Uterus (tissue), 4 donors: Measurements from ENCODE around the gene OPCML. TPM values are rescaled to one million over a fixed set of nuclear protein-coding genes. Genes with fewer than 3 reads are reported as not detected.

Experiments
- DNase-seq, 2 donors: peaks; one replicate each; pipeline ENCODE4 v3.0.0-alpha.2; 2019 to 2020
- H3K27ac ChIP-seq, 2 donors: fragments of 200-600 bp; sonication (generic); 1 replicate in 1 of 2; 2 replicates in 1 of 2; pipeline ENCODE4 v1.5.1; 2016 to 2018
- H3K27me3 ChIP-seq, 2 donors: fragments of 200-600 bp; sonication (generic); one replicate each; pipeline ENCODE4 v1.5.1; 2018 to 2019; ENCODE audit warnings: control low read depth in 1 of 2
- H3K36me3 ChIP-seq, 2 donors: fragments of 200-600 bp; sonication (generic); one replicate each; pipeline ENCODE4 v1.5.1; 2019; ENCODE audit warnings: control low read depth in 1 of 2
- H3K4me1 ChIP-seq, 2 donors: fragments of 200-600 bp; sonication (generic); one replicate each; pipeline ENCODE4 v1.5.1; 2018 to 2019; ENCODE audit warnings: control low read depth in 1 of 2
- H3K4me3 ChIP-seq, 2 donors: fragments of 200-600 bp; sonication (generic); 1 replicate in 1 of 2; 2 replicates in 1 of 2; pipeline ENCODE4 v1.5.1; 2018 to 2019; ENCODE audit warnings: mild to moderate bottlenecking in 1 of 2
- H3K9me3 ChIP-seq, 2 donors: fragments of 200-600 bp; sonication (generic); one replicate each; pipeline ENCODE4 v1.5.1; 2019; ENCODE audit warnings: control low read depth in 1 of 2
- CTCF ChIP-seq, 4 experiments: fragments of 200-600 bp in 2 of 4; fragments of 450-650 bp in 2 of 4; sonication (generic) in 2 of 4; IDR thresholded peaks; one replicate each; pipeline ENCODE4 v1.5.1; 2016 to 2019; ENCODE audit warnings: antibody characterized with exemption in 4 of 4, mild to moderate bottlenecking in 2 of 4, moderate library complexity in 1 of 4
- POLR2A ChIP-seq, 2 donors: fragments of 450-650 bp; IDR thresholded peaks; one replicate each; pipeline ENCODE4 v1.6.1; 2016; ENCODE audit warnings: antibody characterized with exemption in 2 of 2, mild to moderate bottlenecking in 1 of 2, moderate library complexity in 1 of 2
- intact Hi-C: fragments of 100-400 bp; cut with DNase I; formaldehyde crosslinking; loops from one replicate; pipeline ENCODE4 v1.15.1; 2023; ENCODE audit warnings: low total_unique reads
- total RNA-seq, 4 donors: library from RNA; depleted of rRNA in 3 of 4; stranded (reverse); fragments of >200 nt in 3 of 4; gene quantifications; one replicate each; pipeline versions ENCODE4 v1.1.0 to v1.2.4, GENCODE V29; 2014 to 2023
- donor health status: DM: yes; HTN: yes; CAD: no.

OPCML gene
- total RNA-seq, 4 donors from 2014 or later: under 0.01 to 3.9 (median 1.7) TPM

GRCh38 chr11:132865623-132866022 lies 666.7 kb downstream of the OPCML start:
- no peaks in the 10 kb centered on the region for H3K27me3 ChIP-seq
- H3K4me1 ChIP-seq: no peaks in the 10 kb centered on the region
- H3K36me3 ChIP-seq: no peaks in the 10 kb centered on the region
- DNase-seq: no peak
- intact Hi-C loops: no loop called here
- no peak overlapping the region for H3K27ac ChIP-seq
- no peak overlapping the region for H3K4me3 ChIP-seq
- H3K9me3 ChIP-seq: no peaks in the 10 kb centered on the region
- TF ChIP-seq CTCF (IDR thresholded peaks at IDR 0.05): no peak
- TF ChIP-seq POLR2A (IDR thresholded peaks at IDR 0.05): no peak

GRCh38 chr11:132864811-132865576 lies 667.3 kb downstream of the OPCML start:
- Histone ChIP-seq H3K27me3 (no peaks in the 10 kb centered on the region), H3K4me1 (no peaks in the 10 kb centered on the region)
- intact Hi-C loops: no loop called here

GRCh38 chr11:132862933-132863332 lies 669.4 kb downstream of the OPCML start:
- Histone ChIP-seq H3K27me3 (no peaks in the 10 kb centered on the region), H3K4me1 (no peaks in the 10 kb centered on the region), H3K36me3 (no peaks in the 10 kb centered on the region), H3K4me3 (no peak overlapping the region), H3K9me3 (no peaks in the 10 kb centered on the region), H3K27ac (no peak overlapping the region)
- TF ChIP-seq POLR2A (IDR thresholded peaks at IDR 0.05) (no peak), CTCF (IDR thresholded peaks at IDR 0.05) (no peak)
- no peak for DNase-seq
- intact Hi-C loops: no loop called here

More at GRCh38 chr11:132864811-132865576, 667.3 kb downstream of the OPCML start:
- Histone ChIP-seq H3K9me3 (no peaks in the 10 kb centered on the region), H3K27ac (no peak overlapping the region), H3K4me3 (no peak overlapping the region), H3K36me3 (no peaks in the 10 kb centered on the region)
- TF ChIP-seq POLR2A (IDR thresholded peaks at IDR 0.05) (no peak), CTCF (IDR thresholded peaks at IDR 0.05) (no peak)
- DNase-seq: no peak

GRCh38 chr11:132862137-132862536 lies 670.2 kb downstream of the OPCML start:
- TF ChIP-seq CTCF (IDR thresholded peaks at IDR 0.05) (no peak), POLR2A (IDR thresholded peaks at IDR 0.05) (no peak)
- no peak overlapping the region for H3K27ac ChIP-seq
- H3K4me1 ChIP-seq: no peaks in the 10 kb centered on the region
- no peaks in the 10 kb centered on the region for H3K27me3 ChIP-seq
- no peak for DNase-seq
- no peaks in the 10 kb centered on the region for H3K36me3 ChIP-seq
- H3K9me3 ChIP-seq: no peaks in the 10 kb centered on the region
- intact Hi-C loops: no loop called here
- no peak overlapping the region for H3K4me3 ChIP-seq

GRCh38 chr11:132859306-132859705 lies 673.0 kb downstream of the OPCML start:
- no peaks in the 10 kb centered on the region for H3K36me3 ChIP-seq
- no peak for DNase-seq
- no peaks in the 10 kb centered on the region for H3K4me1 ChIP-seq
- no peaks in the 10 kb centered on the region for H3K27me3 ChIP-seq
- H3K4me3 ChIP-seq: no peak overlapping the region
- H3K9me3 ChIP-seq: no peaks in the 10 kb centered on the region
- TF ChIP-seq CTCF (IDR thresholded peaks at IDR 0.05): no peak
- TF ChIP-seq POLR2A (IDR thresholded peaks at IDR 0.05): no peak
- H3K27ac ChIP-seq: no peak overlapping the region
- intact Hi-C loops: no loop called here
